GM10266 (cell line): ENCODE results near the gene PDE7B.

Experiments used
- DNase-seq: peaks from one replicate; pipeline ENCODE4 v3.0.0; 2012; ENCODE audit errors: extremely low spot score
- CTCF ChIP-seq: IDR thresholded peaks from 2 replicates; pipeline ENCODE4 v1.5.1; 2012; ENCODE audit warnings: mild to moderate bottlenecking, low read depth; ENCODE audit not compliant: control insufficient read depth, insufficient read depth; ENCODE audit errors: missing control alignments

Gene PDE7B

GRCh38 chr6:136171231-136171630 lies 319.7 kb downstream of the PDE7B start:
- no peak for DNase-seq

GRCh38 chr6:136173519-136174507 lies 322.3 kb downstream of the PDE7B start:
- TF ChIP-seq CTCF: no peak

More at GRCh38 chr6:136171231-136171630, 319.7 kb downstream of the PDE7B start:
- TF ChIP-seq CTCF: no peak

GRCh38 chr6:136174510-136174909 lies 323.0 kb downstream of the PDE7B start:
- DNase-seq: no peak
- TF ChIP-seq CTCF: no peak

More at GRCh38 chr6:136173519-136174507, 322.3 kb downstream of the PDE7B start:
- no peak for DNase-seq

GRCh38 chr6:136175873-136176272 lies 324.4 kb downstream of the PDE7B start:
- no peak for TF ChIP-seq CTCF
- DNase-seq: no peak

GRCh38 chr6:136178749-136179148 lies 327.2 kb downstream of the PDE7B start:
- TF ChIP-seq CTCF: no peak
- no peak for DNase-seq

GRCh38 chr6:136180704-136181511 lies 329.4 kb downstream of the PDE7B start:
- no peak for DNase-seq
- TF ChIP-seq CTCF: no peak

- TF ChIP-seq CTCF: no peak
- DNase-seq: no peak
These were observed 330.0 kb downstream of the PDE7B start for GRCh38 chr6:136181512-136181833.
